SK-N-SH treated with all-trans-retinoic acid at 6 μM for 48 hours (cell line): ENCODE results near the gene FAM219B.

Experiments
- ATAC-seq: fragments of 200-7000 bp; cut with Tn5 transposase; 3 replicates; pipeline ENCODE4 v1.9.1; 2020; ENCODE audit warnings: mild to moderate bottlenecking, moderate library complexity
- ARNTL ChIP-seq: fragments of 450-650 bp; formaldehyde crosslinking; IDR thresholded peaks from 2 replicates; pipeline ENCODE4 v1.5.0; 2020; ENCODE audit warnings: low read depth, mild to moderate bottlenecking, moderate library complexity, borderline replicate concordance
- CSDC2 ChIP-seq: fragments of 250-450 bp; sonication (Bioruptor Pico); IDR thresholded peaks from 2 replicates; pipeline ENCODE4 v1.5.0; 2020; ENCODE audit warnings: mild to moderate bottlenecking, moderate library complexity
- ESRRG ChIP-seq: fragments of 250-450 bp; sonication (Bioruptor Pico); IDR thresholded peaks from 2 replicates; pipeline ENCODE4 v1.6.1; 2021; ENCODE audit warnings: mild to moderate bottlenecking
- GLIS3 ChIP-seq: fragments of 250-450 bp; sonication (Bioruptor Pico); IDR thresholded peaks from 2 replicates; pipeline ENCODE4 v1.5.0; 2020; ENCODE audit warnings: mild to moderate bottlenecking, moderate library complexity
- ISL1 ChIP-seq: fragments of 250-450 bp; sonication (Bioruptor Pico); IDR thresholded peaks from 2 replicates; pipeline ENCODE4 v2.1.2; 2022; ENCODE audit warnings: mild to moderate bottlenecking, moderate library complexity
- OSR1 ChIP-seq: fragments of 250-450 bp; sonication (Bioruptor Pico); IDR thresholded peaks from 2 replicates; pipeline ENCODE4 v1.8.0; 2022; ENCODE audit warnings: moderate library complexity, mild to moderate bottlenecking, inconsistent platforms
- PPARA ChIP-seq: fragments of 250-450 bp; sonication (Bioruptor Pico); IDR thresholded peaks from 2 replicates; pipeline ENCODE4 v1.5.0; 2020; ENCODE audit warnings: mild to moderate bottlenecking, borderline replicate concordance
- RARB ChIP-seq: fragments of 250-450 bp; sonication (Bioruptor Pico); IDR thresholded peaks from 2 replicates; pipeline ENCODE4 v1.8.0; 2021; ENCODE audit warnings: mild to moderate bottlenecking, moderate library complexity
- SNAI2 ChIP-seq: fragments of 250-450 bp; sonication (Bioruptor Pico); IDR thresholded peaks from 2 replicates; pipeline ENCODE4 v1.5.0; 2020; ENCODE audit warnings: mild to moderate bottlenecking, moderate library complexity
- TCF4 ChIP-seq: fragments of 250-450 bp; sonication (Bioruptor Pico); IDR thresholded peaks from 2 replicates; pipeline ENCODE4 v1.8.0; 2021; ENCODE audit warnings: mild to moderate bottlenecking, moderate library complexity, borderline replicate concordance
- TOX ChIP-seq: fragments of 250-450 bp; sonication (Bioruptor Pico); IDR thresholded peaks from 2 replicates; pipeline ENCODE4 v1.8.0; 2021; ENCODE audit warnings: mild to moderate bottlenecking, moderate library complexity, borderline replicate concordance
- TSHZ2 ChIP-seq: fragments of 250-450 bp; sonication (Bioruptor Pico); IDR thresholded peaks from 2 replicates; pipeline ENCODE4 v1.5.0; 2020; ENCODE audit warnings: mild to moderate bottlenecking, moderate library complexity
- ZC3H10 ChIP-seq: fragments of 250-450 bp; sonication (Bioruptor Pico); IDR thresholded peaks from 2 replicates; pipeline ENCODE4 v1.5.1; 2021; ENCODE audit warnings: mild to moderate bottlenecking, moderate library complexity
- ZFP3 ChIP-seq: fragments of 250-450 bp; sonication (Bioruptor Pico); IDR thresholded peaks from 2 replicates; pipeline ENCODE4 v1.5.0; 2020; ENCODE audit warnings: mild to moderate bottlenecking, moderate library complexity
- ZFP30 ChIP-seq: fragments of 450-650 bp; formaldehyde crosslinking; IDR thresholded peaks from 2 replicates; pipeline ENCODE4 v1.5.0; 2022; ENCODE audit warnings: mild to moderate bottlenecking, moderate library complexity
- ZNF70 ChIP-seq: fragments of 450-650 bp; formaldehyde crosslinking; IDR thresholded peaks from 2 replicates; pipeline ENCODE4 v1.5.0; 2020; ENCODE audit warnings: mild to moderate bottlenecking, moderate library complexity
- ZNF8 ChIP-seq: fragments of 450-650 bp; formaldehyde crosslinking; IDR thresholded peaks from 2 replicates; pipeline ENCODE4 v1.5.0; 2020; ENCODE audit warnings: mild to moderate bottlenecking, moderate library complexity
- TF ChIP-seq, protein P1 (sequence below): fragments of 250-450 bp; sonication (Bioruptor Pico); IDR thresholded peaks from 2 replicates; pipeline ENCODE4 v1.8.0; 2021; ENCODE audit warnings: low read depth, mild to moderate bottlenecking, moderate library complexity, borderline replicate concordance
- TF ChIP-seq, protein P2 (sequence below): fragments of 250-450 bp; sonication (Bioruptor Pico); IDR thresholded peaks from 2 replicates; pipeline ENCODE4 v1.8.0; 2020; ENCODE audit warnings: mild to moderate bottlenecking, moderate library complexity, borderline replicate concordance
- TF ChIP-seq, protein P3 (sequence below): fragments of 250-450 bp; sonication (Bioruptor Pico); IDR thresholded peaks from 2 replicates; pipeline ENCODE4 v1.5.1; 2020; ENCODE audit warnings: low read depth, mild to moderate bottlenecking, moderate library complexity
- TF ChIP-seq, protein P4 (sequence below): fragments of 250-450 bp; sonication (Bioruptor Pico); IDR thresholded peaks from 2 replicates; pipeline ENCODE4 v1.5.1; 2021; ENCODE audit warnings: mild to moderate bottlenecking, moderate library complexity

Gene FAM219B

DNA sequence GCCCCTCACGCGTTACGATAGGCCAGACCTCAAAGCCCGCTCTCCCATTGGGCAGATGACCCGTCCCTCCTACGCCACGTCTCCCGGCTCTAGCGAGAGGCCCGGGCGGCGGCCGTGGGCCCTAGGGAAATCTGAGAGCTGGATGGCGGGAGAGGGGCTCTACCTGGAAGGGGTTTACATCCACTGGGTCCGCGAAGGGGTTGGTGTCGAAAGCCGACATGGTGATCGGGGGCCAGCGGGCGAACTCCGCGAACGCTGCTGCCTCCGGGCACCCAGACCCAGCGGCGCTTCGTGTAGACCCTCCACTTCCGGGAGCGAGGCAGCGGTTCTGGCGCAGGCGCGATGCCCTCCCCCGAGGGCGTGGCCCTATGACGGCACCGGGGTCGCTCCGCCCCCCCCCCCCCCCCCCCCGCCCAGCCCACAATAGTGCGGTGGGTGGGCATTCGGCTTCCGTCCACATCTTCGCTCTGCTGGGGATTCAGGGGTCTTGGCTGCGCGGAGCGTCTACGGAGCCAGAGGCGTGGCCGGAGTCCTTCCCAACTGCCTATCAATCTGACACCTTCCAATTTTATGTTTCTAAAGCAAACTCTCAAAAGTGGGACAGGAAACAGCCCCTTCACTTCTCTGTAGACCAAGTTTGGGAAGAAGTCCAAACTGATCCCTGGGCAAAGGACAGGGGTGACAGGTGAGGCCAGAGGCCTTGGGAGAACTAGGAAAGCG, 33.5 kb downstream of the FAM219B start, which contains the start of gene SCAMP2:
Gene SCAMP2 (minus strand): TSS at position 330 of the 720 bp plus-strand sequence. CDS start 110 bp downstream, at position 220.
- TF ChIP-seq, protein P1, sequence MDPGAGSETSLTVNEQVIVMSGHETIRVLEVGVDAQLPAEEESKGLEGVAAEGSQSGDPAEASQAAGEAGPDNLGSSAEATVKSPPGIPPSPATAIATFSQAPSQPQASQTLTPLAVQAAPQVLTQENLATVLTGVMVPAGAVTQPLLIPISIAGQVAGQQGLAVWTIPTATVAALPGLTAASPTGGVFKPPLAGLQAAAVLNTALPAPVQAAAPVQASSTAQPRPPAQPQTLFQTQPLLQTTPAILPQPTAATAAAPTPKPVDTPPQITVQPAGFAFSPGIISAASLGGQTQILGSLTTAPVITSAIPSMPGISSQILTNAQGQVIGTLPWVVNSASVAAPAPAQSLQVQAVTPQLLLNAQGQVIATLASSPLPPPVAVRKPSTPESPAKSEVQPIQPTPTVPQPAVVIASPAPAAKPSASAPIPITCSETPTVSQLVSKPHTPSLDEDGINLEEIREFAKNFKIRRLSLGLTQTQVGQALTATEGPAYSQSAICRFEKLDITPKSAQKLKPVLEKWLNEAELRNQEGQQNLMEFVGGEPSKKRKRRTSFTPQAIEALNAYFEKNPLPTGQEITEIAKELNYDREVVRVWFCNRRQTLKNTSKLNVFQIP (CRISPR knock-in tag), result no peak
- TF ChIP-seq ZC3H10 (CRISPR knock-in tag) (no peak), SNAI2 (CRISPR knock-in tag) (no peak), TOX (CRISPR knock-in tag) (no peak), GLIS3 (no peak), ZFP3 (CRISPR knock-in tag) (no peak), CSDC2 (CRISPR knock-in tag) (no peak), ESRRG (CRISPR knock-in tag) (peak; percentile 9; the same call in 1 of the 2 replicates), ISL1 (CRISPR knock-in tag) (no peak)
- TF ChIP-seq, all 23 proteins: peak for 1

DNA sequence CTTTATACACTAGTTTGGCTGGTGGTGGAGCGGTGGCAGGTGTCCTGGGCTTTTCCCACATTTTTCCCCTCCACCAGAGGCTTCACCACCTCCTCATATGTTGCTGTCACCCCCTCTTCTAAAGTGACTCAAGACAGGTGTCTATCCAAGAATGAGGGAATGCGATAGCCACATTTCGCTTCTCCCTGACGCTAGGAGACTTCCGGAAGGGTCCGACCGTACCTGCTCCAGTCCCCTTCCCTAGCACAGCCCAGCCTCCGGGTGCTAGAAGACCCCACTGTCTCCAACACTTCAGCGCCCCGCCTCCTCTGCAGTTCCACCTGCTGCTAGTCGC, 34.0 kb downstream of the FAM219B start:
- TF ChIP-seq ISL1 (CRISPR knock-in tag), result no peak
- peak; percentile 96 for TF ChIP-seq SNAI2 (CRISPR knock-in tag)
- ATAC-seq, result peak; percentile 2; the same call in 2 of the 3 replicates

More for the DNA sequence above, 33.5 kb downstream of the FAM219B start, which contains the start of gene SCAMP2:
- peak; percentile 100 for ATAC-seq

- ATAC-seq, result no peak
- TF ChIP-seq ARNTL (CRISPR knock-in tag) (no peak), OSR1 (CRISPR knock-in tag) (no peak), CSDC2 (CRISPR knock-in tag) (no peak), TSHZ2 (CRISPR knock-in tag) (no peak), GLIS3 (no peak), TCF4 (CRISPR knock-in tag) (no peak), ZFP30 (CRISPR knock-in tag) (no peak), ZNF8 (no peak), SNAI2 (CRISPR knock-in tag) (no peak), PPARA (CRISPR knock-in tag) (no peak), ISL1 (CRISPR knock-in tag) (no peak), ZFP3 (CRISPR knock-in tag) (no peak), RARB (CRISPR knock-in tag) (no peak), ZNF70 (CRISPR knock-in tag) (no peak), TOX (CRISPR knock-in tag) (no peak)
- TF ChIP-seq, protein P2, sequence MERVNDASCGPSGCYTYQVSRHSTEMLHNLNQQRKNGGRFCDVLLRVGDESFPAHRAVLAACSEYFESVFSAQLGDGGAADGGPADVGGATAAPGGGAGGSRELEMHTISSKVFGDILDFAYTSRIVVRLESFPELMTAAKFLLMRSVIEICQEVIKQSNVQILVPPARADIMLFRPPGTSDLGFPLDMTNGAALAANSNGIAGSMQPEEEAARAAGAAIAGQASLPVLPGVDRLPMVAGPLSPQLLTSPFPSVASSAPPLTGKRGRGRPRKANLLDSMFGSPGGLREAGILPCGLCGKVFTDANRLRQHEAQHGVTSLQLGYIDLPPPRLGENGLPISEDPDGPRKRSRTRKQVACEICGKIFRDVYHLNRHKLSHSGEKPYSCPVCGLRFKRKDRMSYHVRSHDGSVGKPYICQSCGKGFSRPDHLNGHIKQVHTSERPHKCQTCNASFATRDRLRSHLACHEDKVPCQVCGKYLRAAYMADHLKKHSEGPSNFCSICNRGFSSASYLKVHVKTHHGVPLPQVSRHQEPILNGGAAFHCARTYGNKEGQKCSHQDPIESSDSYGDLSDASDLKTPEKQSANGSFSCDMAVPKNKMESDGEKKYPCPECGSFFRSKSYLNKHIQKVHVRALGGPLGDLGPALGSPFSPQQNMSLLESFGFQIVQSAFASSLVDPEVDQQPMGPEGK (CRISPR knock-in tag), result no peak
- TF ChIP-seq, protein P3, sequence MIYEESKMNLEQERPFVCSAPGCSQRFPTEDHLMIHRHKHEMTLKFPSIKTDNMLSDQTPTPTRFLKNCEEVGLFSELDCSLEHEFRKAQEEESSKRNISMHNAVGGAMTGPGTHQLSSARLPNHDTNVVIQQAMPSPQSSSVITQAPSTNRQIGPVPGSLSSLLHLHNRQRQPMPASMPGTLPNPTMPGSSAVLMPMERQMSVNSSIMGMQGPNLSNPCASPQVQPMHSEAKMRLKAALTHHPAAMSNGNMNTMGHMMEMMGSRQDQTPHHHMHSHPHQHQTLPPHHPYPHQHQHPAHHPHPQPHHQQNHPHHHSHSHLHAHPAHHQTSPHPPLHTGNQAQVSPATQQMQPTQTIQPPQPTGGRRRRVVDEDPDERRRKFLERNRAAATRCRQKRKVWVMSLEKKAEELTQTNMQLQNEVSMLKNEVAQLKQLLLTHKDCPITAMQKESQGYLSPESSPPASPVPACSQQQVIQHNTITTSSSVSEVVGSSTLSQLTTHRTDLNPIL (CRISPR knock-in tag), result no peak
- TF ChIP-seq, protein P4, sequence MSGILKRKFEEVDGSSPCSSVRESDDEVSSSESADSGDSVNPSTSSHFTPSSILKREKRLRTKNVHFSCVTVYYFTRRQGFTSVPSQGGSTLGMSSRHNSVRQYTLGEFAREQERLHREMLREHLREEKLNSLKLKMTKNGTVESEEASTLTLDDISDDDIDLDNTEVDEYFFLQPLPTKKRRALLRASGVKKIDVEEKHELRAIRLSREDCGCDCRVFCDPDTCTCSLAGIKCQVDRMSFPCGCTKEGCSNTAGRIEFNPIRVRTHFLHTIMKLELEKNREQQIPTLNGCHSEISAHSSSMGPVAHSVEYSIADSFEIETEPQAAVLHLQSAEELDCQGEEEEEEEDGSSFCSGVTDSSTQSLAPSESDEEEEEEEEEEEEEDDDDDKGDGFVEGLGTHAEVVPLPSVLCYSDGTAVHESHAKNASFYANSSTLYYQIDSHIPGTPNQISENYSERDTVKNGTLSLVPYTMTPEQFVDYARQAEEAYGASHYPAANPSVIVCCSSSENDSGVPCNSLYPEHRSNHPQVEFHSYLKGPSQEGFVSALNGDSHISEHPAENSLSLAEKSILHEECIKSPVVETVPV (CRISPR knock-in tag), result no peak
These were observed 36.0 kb downstream of the FAM219B start for GRCh38 chr15:74870436-74871215.
